SHP77 treated with DMSO at 0.1 percent for 48 hours (cell line): ENCODE results near the gene SMOC2.

Source experiments
- DNase-seq: peaks from one replicate; lab custom pipeline; 2025; lab: John Stamatoyannopoulos, UW

Gene SMOC2

DNA sequence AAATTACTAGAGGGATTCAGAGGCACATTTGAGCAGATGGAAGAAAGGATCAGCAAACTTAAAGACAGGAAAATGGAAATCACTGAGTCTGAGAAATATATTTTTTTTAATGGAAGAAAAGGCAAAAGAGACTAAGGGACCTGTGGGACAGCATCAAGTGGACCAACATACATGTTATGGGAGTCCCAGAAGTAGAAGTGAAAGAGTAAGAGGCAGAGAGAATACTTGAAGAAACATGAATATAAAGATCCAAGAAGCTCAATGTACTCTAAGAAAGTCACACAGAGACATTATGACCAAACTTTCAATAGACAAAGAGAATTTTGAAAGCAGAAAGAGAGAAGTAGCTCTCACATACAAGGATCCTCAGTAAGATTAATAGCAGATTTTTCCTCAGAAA lies 39.5 kb downstream of the SMOC2 start:
- DNase-seq: no peak

GRCh38 chr6:168485818-168486217 lies 44.8 kb downstream of the SMOC2 start:
- no peak for DNase-seq

DNA sequence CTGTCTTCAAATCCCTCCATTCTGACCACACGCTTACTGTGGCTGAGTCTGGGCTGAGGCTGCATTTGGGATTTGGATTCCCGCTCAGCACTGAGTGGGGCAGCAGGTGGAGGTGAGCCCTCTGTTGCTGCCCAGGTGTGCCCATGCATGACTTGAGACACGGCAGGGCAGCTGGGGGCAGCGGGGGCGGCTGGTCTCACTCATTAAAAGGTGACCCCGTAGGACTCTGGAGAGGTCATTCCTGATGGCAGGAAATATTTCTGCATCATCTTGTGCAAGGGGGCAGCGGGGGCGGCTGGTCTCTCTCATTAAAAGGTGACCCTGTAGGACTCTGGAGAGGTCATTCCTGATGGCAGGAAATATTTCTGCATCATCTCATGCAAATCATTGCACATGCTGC lies 49.8 kb downstream of the SMOC2 start:
- DNase-seq: no peak

DNA sequence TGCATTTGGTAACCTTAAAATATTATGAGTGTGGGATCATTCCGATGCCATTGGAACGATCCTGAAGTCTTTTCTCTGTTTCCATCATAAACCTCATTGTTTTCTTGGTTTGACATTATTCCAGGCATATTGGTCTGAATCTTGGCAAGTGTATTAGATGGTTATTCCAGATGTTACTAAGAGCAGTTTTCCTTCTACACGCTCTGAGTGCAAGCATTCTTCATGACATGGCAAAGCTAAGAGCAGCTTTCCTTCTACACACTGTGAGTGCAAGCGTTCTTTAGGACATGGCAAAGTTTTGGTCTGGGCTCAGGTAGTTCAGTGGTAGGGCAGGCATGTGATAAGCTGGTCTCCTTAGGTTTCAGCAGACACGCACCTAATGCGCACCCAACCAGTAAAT lies 53.0 kb downstream of the SMOC2 start:
- DNase-seq: no peak

GRCh38 chr6:168494726-168495125 lies 53.7 kb downstream of the SMOC2 start:
- DNase-seq: no peak

DNA sequence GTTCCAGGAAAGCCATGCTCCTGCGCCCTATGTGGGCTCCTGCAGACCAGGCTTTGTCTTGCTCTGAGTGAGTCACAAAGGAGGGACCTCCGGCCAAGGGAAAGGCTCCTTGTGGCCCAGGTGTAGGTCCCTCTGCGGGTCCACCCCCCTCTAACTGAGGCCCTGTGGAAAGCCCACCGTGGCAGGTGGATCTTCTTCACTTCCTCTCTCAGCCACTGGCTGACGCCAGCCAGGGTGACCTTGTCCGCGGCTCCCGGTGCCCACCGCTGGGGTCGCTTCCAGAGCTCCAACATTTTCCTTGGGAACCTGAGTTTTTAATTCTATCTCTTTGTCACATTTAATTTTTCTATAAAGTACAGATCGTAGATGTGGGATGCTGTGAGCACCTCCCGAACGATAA lies 54.1 kb downstream of the SMOC2 start:
- DNase-seq: no peak

DNA sequence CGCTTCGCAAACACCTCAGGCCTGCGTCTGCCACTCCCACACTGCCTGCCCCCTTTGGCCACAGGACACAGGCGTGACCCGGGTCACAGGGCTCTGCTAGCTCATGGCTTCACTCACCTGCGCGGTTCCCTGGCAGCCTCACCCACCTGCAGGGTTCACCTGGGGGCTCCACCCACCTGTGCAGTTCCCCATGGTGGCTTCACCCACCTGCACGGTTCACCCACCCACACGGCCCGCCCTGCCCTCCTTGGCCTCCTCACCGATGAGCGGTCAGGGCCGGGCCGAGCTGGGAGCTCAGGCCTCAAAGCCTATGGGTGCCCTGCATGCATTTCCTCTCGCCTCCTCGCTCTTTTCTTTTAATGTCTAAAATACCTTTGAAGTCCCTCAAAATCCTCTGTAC lies 54.7 kb downstream of the SMOC2 start:
- DNase-seq: no peak

DNA sequence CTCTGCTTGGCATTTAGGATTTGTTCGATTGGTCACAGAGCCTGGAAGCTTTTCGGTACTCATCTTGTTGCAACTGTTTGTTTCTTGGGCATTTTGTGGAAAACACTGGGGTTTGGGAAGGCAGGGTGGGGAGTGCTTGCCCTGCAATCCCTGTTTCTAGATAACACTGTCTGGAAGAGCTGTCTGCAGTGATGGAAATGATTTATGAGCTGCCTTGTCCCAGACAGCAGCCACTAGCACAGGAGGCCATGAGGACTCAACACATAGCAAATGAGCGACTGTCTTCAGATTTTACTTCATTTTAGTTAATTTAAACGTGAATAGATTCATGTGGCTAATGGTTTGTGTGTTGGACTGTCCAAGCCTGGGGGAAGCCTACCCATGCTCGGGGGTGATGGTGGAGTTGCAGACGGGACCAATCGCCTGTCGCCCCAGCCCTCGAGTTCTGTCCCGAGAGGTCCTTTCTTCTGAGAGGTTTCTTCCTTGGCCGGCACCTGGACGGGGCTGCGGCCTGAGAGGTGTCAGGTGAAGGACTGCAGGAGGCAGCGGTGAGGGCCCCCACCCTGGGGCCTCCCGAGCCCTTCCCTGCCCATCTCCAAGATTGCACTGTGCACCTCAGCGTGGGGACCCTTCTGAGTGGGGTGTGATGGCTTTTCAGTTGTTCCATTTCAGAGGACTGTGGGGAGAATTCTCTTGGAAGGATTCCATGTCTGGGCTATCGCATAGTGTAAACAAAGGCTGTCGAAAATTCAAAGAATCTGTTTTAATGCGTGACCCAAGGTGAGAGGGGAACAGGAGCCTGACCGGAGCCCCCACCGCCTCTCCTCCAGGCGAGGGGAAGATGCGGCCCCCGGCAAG lies 55.4 kb downstream of the SMOC2 start:
- DNase-seq: no peak

GRCh38 chr6:168496997-168497331 lies 56.0 kb downstream of the SMOC2 start:
- no peak for DNase-seq

GRCh38 chr6:168497381-168497780 lies 56.4 kb downstream of the SMOC2 start:
- DNase-seq: no peak

- DNase-seq: no peak
These were observed 57.3 kb downstream of the SMOC2 start for GRCh38 chr6:168498161-168498843.

- DNase-seq: no peak
These were observed 58.2 kb downstream of the SMOC2 start for GRCh38 chr6:168499045-168499650.

DNA sequence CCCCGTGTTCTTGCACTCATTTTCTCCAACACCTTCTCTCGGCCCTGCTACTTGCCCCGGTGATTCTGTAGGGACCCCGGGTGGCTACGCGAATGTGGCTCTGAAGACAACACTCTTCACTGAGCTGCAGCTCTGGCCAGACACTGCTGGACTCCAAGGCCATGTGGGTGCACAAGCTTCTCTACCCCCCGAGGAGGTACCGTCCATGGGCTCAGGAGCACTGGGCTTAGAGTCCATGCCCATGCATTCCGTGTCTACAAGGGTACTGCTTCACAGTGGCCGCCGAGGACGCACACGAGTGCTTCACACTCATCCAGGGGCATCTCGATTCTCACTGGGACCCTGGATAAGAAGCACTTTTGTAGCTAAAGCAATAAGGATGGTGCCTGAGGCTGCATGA lies 59.5 kb downstream of the SMOC2 start:
- no peak for DNase-seq

GRCh38 chr6:168501561-168501960 lies 60.6 kb downstream of the SMOC2 start:
- DNase-seq: no peak

GRCh38 chr6:168504366-168504765 lies 63.4 kb downstream of the SMOC2 start:
- no peak for DNase-seq

GRCh38 chr6:168506460-168506859 lies 65.5 kb downstream of the SMOC2 start:
- DNase-seq: no peak

DNA sequence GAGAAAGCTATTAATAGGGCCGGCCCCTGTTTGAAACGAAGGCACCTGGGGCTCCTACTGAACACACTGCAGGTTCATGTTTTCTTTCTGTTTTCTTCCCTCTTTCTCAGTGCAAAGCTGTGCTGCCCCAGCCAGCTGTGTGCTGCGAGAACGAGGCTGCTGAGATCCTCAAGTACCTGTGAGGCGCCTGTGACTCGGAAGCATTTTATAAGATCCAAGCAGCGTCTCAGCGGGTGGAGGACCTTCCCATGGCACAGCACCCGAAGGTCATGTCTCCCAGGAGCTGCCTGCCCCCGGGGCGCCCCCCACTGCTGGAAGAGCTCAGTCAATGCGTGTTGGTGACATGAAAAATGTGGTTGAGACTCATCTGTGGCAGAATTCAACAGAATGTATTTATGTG lies 66.3 kb downstream of the SMOC2 start:
- no peak for DNase-seq

DNA sequence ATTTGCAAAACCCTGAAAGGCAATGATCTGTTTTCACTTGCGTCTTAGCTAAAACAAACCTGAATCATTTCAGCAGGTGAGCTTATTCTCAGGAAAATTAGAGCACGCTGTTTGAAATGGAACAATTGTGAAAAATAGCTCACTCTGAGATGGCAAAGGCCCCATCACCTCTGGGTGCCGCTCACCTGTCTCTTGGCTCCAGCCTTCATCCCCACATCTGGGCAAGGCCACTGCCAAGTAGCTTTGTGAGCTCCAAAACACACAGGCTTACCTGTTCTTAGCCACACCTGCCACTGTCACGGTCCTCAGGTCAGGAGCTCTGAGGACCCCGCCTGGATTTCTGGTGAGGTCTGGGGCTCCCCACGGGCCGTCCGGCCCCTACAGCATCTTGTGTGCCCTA lies 66.7 kb downstream of the SMOC2 start:
- no peak for DNase-seq

- no peak for DNase-seq
These were observed 67.9 kb downstream of the SMOC2 start for GRCh38 chr6:168508903-168509302.

GRCh38 chr6:168513766-168514165 lies 72.8 kb downstream of the SMOC2 start:
- DNase-seq: no peak

DNA sequence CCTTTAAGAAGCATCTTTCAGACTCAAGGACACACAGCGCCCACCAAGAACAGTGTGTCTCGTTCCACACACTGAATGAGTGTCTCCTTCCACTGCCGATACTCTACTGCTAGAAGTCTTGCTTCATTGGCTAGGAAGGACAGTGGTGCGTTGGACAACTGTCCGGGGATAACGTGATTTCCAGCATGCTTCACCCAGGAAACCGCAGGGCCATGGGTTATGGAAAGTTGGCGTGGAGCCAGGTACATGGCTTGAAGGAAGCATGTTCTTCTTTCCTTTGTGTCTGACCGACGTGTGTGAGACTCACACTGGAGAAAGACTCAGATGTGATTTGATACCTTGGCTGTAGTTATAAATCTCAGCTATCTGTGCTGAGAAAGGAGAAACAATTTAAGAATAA lies 73.2 kb downstream of the SMOC2 start:
- DNase-seq: no peak

DNA sequence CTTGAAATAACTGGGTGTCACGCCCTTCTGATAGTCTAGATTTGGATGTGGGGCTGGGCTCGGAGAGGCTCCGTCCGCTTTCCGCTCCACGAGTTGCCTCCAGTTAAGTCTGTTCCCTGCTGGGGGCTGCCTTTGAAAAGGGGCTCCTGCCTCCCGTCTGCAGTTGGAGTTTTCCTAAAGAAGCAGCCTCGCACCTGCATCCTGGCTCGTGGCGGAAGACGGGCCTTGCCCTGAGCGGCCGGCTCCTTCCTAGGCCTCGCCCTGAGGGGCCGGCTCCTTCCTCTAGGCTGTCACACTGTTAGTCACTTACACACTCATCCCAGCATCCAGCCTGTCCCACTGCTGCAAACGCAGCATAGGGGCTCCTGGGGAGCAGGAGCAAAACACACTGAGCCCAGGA lies 74.4 kb downstream of the SMOC2 start:
- no peak for DNase-seq
